ENCODE measurements around the gene WNT4. TPM values are rescaled to one million over a fixed set of nuclear protein-coding genes. Genes with fewer than 3 reads are reported as not detected.

The WNT4 gene
- total and polyA plus RNA-seq, 2 of the 8 experiments (the other 6 are each of a cell fraction or from before 2014, with no cell fraction given): 1.3 to 6.6 TPM

DNA sequence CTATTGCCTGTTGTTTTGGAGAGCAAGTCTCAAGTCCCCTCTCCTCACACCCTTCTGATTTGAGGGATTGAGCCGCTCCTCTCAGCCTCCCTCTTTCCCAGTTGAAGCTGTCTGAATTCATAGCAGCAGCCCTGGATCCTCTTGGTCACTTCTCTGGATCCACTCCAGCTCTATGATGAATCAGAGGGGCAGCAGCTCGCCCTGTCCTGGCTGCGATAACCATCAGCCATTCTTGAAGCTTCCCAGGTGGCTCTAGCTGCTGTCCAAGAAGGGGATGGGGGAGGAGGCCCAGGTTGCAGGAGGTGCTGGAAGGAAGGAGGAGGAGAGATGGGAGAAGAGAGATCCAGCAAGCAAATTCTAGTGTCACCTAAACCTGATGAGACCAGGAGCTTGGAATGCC, 31.3 kb downstream of the WNT4 start:
- POLR2A ChIA-PET (ENCODE audit: partially characterized antibody): interaction anchor here (1.1 to 2.4 kb wide), 3 partner anchors 10 to 59 kb away, joined by 3 to 10 read pairs (median 3); partner anchors contain the start of gene CDC42
- peaks cover 0 to 13% (median 0%) of the 10 kb centered on the region in 4 experiments; a peak in 3 of 7 replicates for H3K4me1 ChIP-seq (replicated peaks in 1 of 4; ENCODE audit: control insufficient read depth in 3 of 4, insufficient read depth in 4 of 4, low read length in 3 of 4)
- CTCF ChIA-PET (ENCODE audit: partially characterized antibody): interaction anchor here (0.7 to 8.1 kb wide), 5 partner anchors 10 to 308 kb away, joined by 3 to 46 read pairs (median 8); no protein-coding TSS in a partner anchor
- no peaks in the 10 kb centered on the region for H3K9me3 ChIP-seq (ENCODE audit: insufficient read depth in 2 of 2, low read depth in 1 of 2, low read length in 1 of 2)
- no peak overlapping the region for H3K18ac ChIP-seq (ENCODE audit: extremely low read depth, low read length)
- H2BK20ac ChIP-seq (ENCODE audit: low read length): no peak overlapping the region
- H3K27ac ChIP-seq (ENCODE audit: low read depth, low read length): no peak overlapping the region
- peaks cover 0 to 6% of the 10 kb centered on the region in 2 experiments for H4K20me1 ChIP-seq (replicated peaks in 1 of 2; ENCODE audit: control insufficient read depth in 1 of 2, insufficient read depth in 2 of 2, low read length in 2 of 2)
- no peak overlapping the region for H4K5ac ChIP-seq (ENCODE audit: insufficient read length, low read depth, low read length)
- peak overlapping the region in 1 of 4 experiments; percentile 4; a peak in 1 of 7 replicates for H3K9ac ChIP-seq (replicated peaks in 1 of 4; ENCODE audit: extremely low read depth in 1 of 4, low read depth in 3 of 4, low read length in 3 of 4)
- no peak overlapping the region for H2BK5ac ChIP-seq (ENCODE audit: low read depth, low read length)
- no peak overlapping the region for H3K4me2 ChIP-seq (ENCODE audit: insufficient read depth in 1 of 2, low read depth in 2 of 2, low read length in 2 of 2)
- no peak overlapping the region for H3K56ac ChIP-seq (replicated peaks; ENCODE audit: insufficient read length, low read depth, low read length)
- no peak overlapping the region for H2BK12ac ChIP-seq (ENCODE audit: low read depth, low read length)
- no peak for TF ChIP-seq NANOG (IDR thresholded peaks at IDR 0.05; ENCODE audit: insufficient read depth, low read depth, low read length, poor library complexity, severe bottlenecking)
- H2BK15ac ChIP-seq (ENCODE audit: low read length): no peak overlapping the region
- DNase-seq (ENCODE audit: low read depth in 1 of 2, low spot score in 2 of 2) (no peak), FAIRE-seq (no peak)
- no peak overlapping the region for H2AFZ ChIP-seq (ENCODE audit: low read length)
- H3K27me3 ChIP-seq (replicated peaks in 1 of 4; ENCODE audit: control insufficient read depth in 3 of 4, extremely low read depth in 1 of 4, insufficient read depth in 3 of 4, low read length in 3 of 4): no peaks in the 10 kb centered on the region
- H3K79me1 ChIP-seq (ENCODE audit: low read depth, low read length): peaks cover 8% of the 10 kb centered on the region
- peaks cover 0 to 4% (median 0%) of the 10 kb centered on the region in 4 experiments; a peak in 1 of 8 replicates for H3K36me3 ChIP-seq (ENCODE audit: control insufficient read depth in 2 of 4, insufficient read depth in 4 of 4, low read length in 3 of 4)
- H3K4ac ChIP-seq (replicated peaks; ENCODE audit: insufficient read length, low read depth, low read length): no peak overlapping the region
- no peak overlapping the region for H2BK120ac ChIP-seq (replicated peaks; ENCODE audit: low read depth, low read length)
- H2AK5ac ChIP-seq (ENCODE audit: low read depth, low read length): no peak overlapping the region
- no peak overlapping the region for H3K14ac ChIP-seq (ENCODE audit: insufficient read length)
- H3K79me2 ChIP-seq (ENCODE audit: control insufficient read depth in 1 of 2, insufficient read depth in 2 of 2, low read length in 2 of 2): peaks cover 2 to 10% of the 10 kb centered on the region in 2 experiments; a peak in 2 of 4 replicates
- H4K91ac ChIP-seq (replicated peaks; ENCODE audit: insufficient read length, low read length): no peak overlapping the region
- H3K23me2 ChIP-seq (ENCODE audit: low read depth, low read length): no peaks in the 10 kb centered on the region
- no peak overlapping the region for H3K4me3 ChIP-seq (ENCODE audit: extremely low read depth in 1 of 4, insufficient read depth in 2 of 4, low read depth in 3 of 4, low read length in 4 of 4)
- no peak overlapping the region for H4K8ac ChIP-seq (ENCODE audit: extremely low read depth, insufficient read depth, low read length)
- H3K23ac ChIP-seq (ENCODE audit: insufficient read length): no peak overlapping the region
- whole genome bisulfite sequencing, 2 experiments (ENCODE audit: extremely low coverage in 1 of 2, insufficient coverage in 1 of 2, insufficient read length in 1 of 2, insufficient replicate concordance in 2 of 2, low coverage in 1 of 2, low lambda C conversion rate in 2 of 2, missing lambda C conversion rate in 1 of 2): 79% methylated on average over 3 of the region's 3 CpGs; no CpG with 5 or more reads in 1 of the 2 experiments
